GM23338 (cell line): Measurements from ENCODE around the gene ZNF496. TPM values are rescaled to one million over a fixed set of nuclear protein-coding genes. Genes with fewer than 3 reads are reported as not detected.

Experiments
- polyA plus RNA-seq: library from polyadenylated mRNA; unstranded; fragments of >200 nt; fragmentation: Nextera tagmentation; extraction: Ambion mirVana; gene quantifications from 2 replicates; pipeline ENCODE4 v1.2.1, GENCODE V29; 2016
- small RNA-seq: library from RNA; depleted of rRNA; stranded (forward); fragments of <200 nt; gene quantifications from one replicate; pipeline ENCODE3, GENCODE V24; 2014; ENCODE audit warnings: low replicate concordance
- total RNA-seq: library from RNA; depleted of rRNA; stranded (reverse); fragments of >200 nt; shearing (Covaris generic); gene quantifications from 2 replicates; pipeline ENCODE4 v1.2.3, GENCODE V29; 2014; rRNA removed

ZNF496 gene
- total and polyA plus RNA-seq, 2 experiments from 2014 or later: 22.0 to 127 TPM

Small RNAs within 50 kb of the gene (small RNA-seq; reads per million reads assigned to genes)
- gene RF00019: not detected

Other genes starting within 250 kb of the ZNF496 start
- gene ZNF669, start 227.5 kb downstream of the ZNF496 start, total RNA-seq: 21.7 and 25.4 TPM in 2 replicates
- gene ZNF669, start 227.5 kb downstream of the ZNF496 start, polyA plus RNA-seq: 11.5 and 13.7 TPM in 2 replicates
- gene ZNF124, start 159.8 kb downstream of the ZNF496 start, total RNA-seq: 43.9 and 45.7 TPM in 2 replicates
- 18.4 and 23.2 TPM in 2 replicates for gene ZNF124, start 159.8 kb downstream of the ZNF496 start, polyA plus RNA-seq
- gene VN1R5, start 75.8 kb downstream of the ZNF496 start, total RNA-seq: not detected in 2 replicates
- not detected in 2 replicates for gene VN1R5, start 75.8 kb downstream of the ZNF496 start, polyA plus RNA-seq
- gene NLRP3, start 84.3 kb upstream of the ZNF496 start, total RNA-seq: 0.42 TPM in 1 of 2 replicates, not detected in the other
- 0.14 TPM in 1 of 2 replicates, not detected in the other for gene NLRP3, start 84.3 kb upstream of the ZNF496 start, polyA plus RNA-seq
- not detected in 2 replicates for gene OR2B11, start 126.2 kb upstream of the ZNF496 start, total RNA-seq
- not detected in 2 replicates for gene OR2B11, start 126.2 kb upstream of the ZNF496 start, polyA plus RNA-seq
- gene OR2C3, start 204.6 kb upstream of the ZNF496 start, total RNA-seq: not detected in 2 replicates
- gene OR2C3, start 204.6 kb upstream of the ZNF496 start, polyA plus RNA-seq: not detected in 2 replicates
- gene GCSAML, start 217.3 kb upstream of the ZNF496 start, total RNA-seq: not detected in 2 replicates
- not detected in 2 replicates for gene GCSAML, start 217.3 kb upstream of the ZNF496 start, polyA plus RNA-seq